ENCODE measurements around the gene C12orf42. TPM values are rescaled to one million over a fixed set of nuclear protein-coding genes. Genes with fewer than 3 reads are reported as not detected.
A peak's percentile ranks its signal among the peaks of the same experiment; 100 is the strongest.

Gene C12orf42
- total RNA-seq, result not detected in 2 replicates
- long read RNA-seq, result 0 reads

- DNase-seq (ENCODE audit: extremely low spot score, unreplicated experiment), result no peak
- TF ChIP-seq, protein P1, sequence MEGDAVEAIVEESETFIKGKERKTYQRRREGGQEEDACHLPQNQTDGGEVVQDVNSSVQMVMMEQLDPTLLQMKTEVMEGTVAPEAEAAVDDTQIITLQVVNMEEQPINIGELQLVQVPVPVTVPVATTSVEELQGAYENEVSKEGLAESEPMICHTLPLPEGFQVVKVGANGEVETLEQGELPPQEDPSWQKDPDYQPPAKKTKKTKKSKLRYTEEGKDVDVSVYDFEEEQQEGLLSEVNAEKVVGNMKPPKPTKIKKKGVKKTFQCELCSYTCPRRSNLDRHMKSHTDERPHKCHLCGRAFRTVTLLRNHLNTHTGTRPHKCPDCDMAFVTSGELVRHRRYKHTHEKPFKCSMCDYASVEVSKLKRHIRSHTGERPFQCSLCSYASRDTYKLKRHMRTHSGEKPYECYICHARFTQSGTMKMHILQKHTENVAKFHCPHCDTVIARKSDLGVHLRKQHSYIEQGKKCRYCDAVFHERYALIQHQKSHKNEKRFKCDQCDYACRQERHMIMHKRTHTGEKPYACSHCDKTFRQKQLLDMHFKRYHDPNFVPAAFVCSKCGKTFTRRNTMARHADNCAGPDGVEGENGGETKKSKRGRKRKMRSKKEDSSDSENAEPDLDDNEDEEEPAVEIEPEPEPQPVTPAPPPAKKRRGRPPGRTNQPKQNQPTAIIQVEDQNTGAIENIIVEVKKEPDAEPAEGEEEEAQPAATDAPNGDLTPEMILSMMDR (IDR thresholded peaks at IDR 0.05), result peak; percentile 26
- peaks cover 3% of the 10 kb centered on the region for H3K9me3 Mint-ChIP-seq (ENCODE audit: unreplicated experiment)
- peaks cover 48% of the 10 kb centered on the region for H3K27me3 Mint-ChIP-seq (ENCODE audit: unreplicated experiment)
- H3K27ac Mint-ChIP-seq (ENCODE audit: unreplicated experiment), result no peak within 1 kb of the TSS
- H3K4me3 Mint-ChIP-seq (ENCODE audit: unreplicated experiment), result peak within 1 kb of the TSS; percentile 32
- no peaks in the 10 kb centered on the region for H3K36me3 Mint-ChIP-seq (ENCODE audit: unreplicated experiment)
- H3K4me1 Mint-ChIP-seq (ENCODE audit: unreplicated experiment), result peaks cover 11% of the 10 kb centered on the region
These were observed at the start of gene C12orf42 for GRCh38 chr12:103495469-103496456. C12orf42 (minus strand) TSS chr12:103495968; CDS start chr12:103478426, 17,542 bp downstream.

GRCh38 chr12:103542078-103542477, 46.3 kb upstream of the C12orf42 start:
- peaks cover 23% of the 10 kb centered on the region for H3K27me3 Mint-ChIP-seq (ENCODE audit: unreplicated experiment)
- H3K27ac Mint-ChIP-seq (ENCODE audit: unreplicated experiment), result no peak overlapping the region
- TF ChIP-seq, protein P1 (IDR thresholded peaks at IDR 0.05), result no peak

DNA sequence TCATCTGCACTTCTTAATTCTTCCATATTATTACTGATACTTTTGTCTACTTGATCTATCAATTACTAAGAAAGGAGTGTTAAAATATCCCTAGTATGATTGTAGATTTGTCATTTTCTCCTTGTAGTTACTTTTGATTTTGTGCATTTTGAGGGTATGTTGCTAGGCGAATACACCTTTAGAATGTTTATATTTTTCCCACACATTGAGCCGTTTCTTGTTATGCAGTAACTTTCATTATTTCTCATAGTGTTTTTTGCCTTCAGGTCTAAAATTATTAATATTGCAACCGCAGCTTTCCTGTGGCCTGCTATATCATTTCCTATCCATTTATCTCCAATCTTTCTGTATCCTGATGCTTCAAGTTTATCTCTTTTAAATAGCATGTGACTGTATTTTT, 44.6 kb upstream of the C12orf42 start:
- Mint-ChIP-seq H3K27me3 (ENCODE audit: unreplicated experiment) (peaks cover 7% of the 10 kb centered on the region), H3K4me1 (ENCODE audit: unreplicated experiment) (no peaks in the 10 kb centered on the region), H3K4me3 (ENCODE audit: unreplicated experiment) (no peak overlapping the region), H3K36me3 (ENCODE audit: unreplicated experiment) (no peaks in the 10 kb centered on the region), H3K27ac (ENCODE audit: unreplicated experiment) (no peak overlapping the region), H3K9me3 (ENCODE audit: unreplicated experiment) (no peaks in the 10 kb centered on the region)
- TF ChIP-seq, protein P1 (IDR thresholded peaks at IDR 0.05), result no peak
- DNase-seq (ENCODE audit: extremely low spot score, unreplicated experiment), result no peak

More at GRCh38 chr12:103542078-103542477, 46.3 kb upstream of the C12orf42 start:
- no peak for DNase-seq (ENCODE audit: extremely low spot score, unreplicated experiment)
- Mint-ChIP-seq H3K4me1 (ENCODE audit: unreplicated experiment) (no peaks in the 10 kb centered on the region), H3K4me3 (ENCODE audit: unreplicated experiment) (no peak overlapping the region), H3K9me3 (ENCODE audit: unreplicated experiment) (no peaks in the 10 kb centered on the region), H3K36me3 (ENCODE audit: unreplicated experiment) (no peaks in the 10 kb centered on the region)

- DNase-seq (ENCODE audit: extremely low spot score, unreplicated experiment), result no peak
- Mint-ChIP-seq H3K4me3 (ENCODE audit: unreplicated experiment) (no peak overlapping the region), H3K36me3 (ENCODE audit: unreplicated experiment) (no peaks in the 10 kb centered on the region), H3K9me3 (ENCODE audit: unreplicated experiment) (no peaks in the 10 kb centered on the region), H3K4me1 (ENCODE audit: unreplicated experiment) (no peaks in the 10 kb centered on the region), H3K27ac (ENCODE audit: unreplicated experiment) (no peak overlapping the region), H3K27me3 (ENCODE audit: unreplicated experiment) (peaks cover 3% of the 10 kb centered on the region)
- TF ChIP-seq, protein P1 (IDR thresholded peaks at IDR 0.05), result no peak
These were observed 42.6 kb upstream of the C12orf42 start for GRCh38 chr12:103538397-103538796.
